Adrenal gland (tissue), 5 donors: ENCODE measurements around the gene ORC6.

Experiments used
- POLR2A ChIP-seq, 2 donors: fragments of 450-650 bp; IDR thresholded peaks; one replicate each; pipeline ENCODE4 v1.6.1; 2017; ENCODE audit warnings: antibody characterized with exemption in 2 of 2, mild to moderate bottlenecking in 2 of 2, moderate library complexity in 1 of 2
- TF ChIP-seq, protein P1 (sequence below), 6 experiments: fragments of 450-650 bp in 4 of 6; fragments of 200-600 bp in 2 of 6; sonication (generic) in 1 of 6; IDR thresholded peaks; 1 replicate in 5 of 6; 2 replicates in 1 of 6; pipeline versions ENCODE4 v1.5.1 to v1.8.0; 2016 to 2021; ENCODE audit warnings: antibody characterized with exemption in 6 of 6, mild to moderate bottlenecking in 2 of 6, moderate library complexity in 1 of 6
- donor health status: DM: no; HTN: no; CAD: no.

DNA sequence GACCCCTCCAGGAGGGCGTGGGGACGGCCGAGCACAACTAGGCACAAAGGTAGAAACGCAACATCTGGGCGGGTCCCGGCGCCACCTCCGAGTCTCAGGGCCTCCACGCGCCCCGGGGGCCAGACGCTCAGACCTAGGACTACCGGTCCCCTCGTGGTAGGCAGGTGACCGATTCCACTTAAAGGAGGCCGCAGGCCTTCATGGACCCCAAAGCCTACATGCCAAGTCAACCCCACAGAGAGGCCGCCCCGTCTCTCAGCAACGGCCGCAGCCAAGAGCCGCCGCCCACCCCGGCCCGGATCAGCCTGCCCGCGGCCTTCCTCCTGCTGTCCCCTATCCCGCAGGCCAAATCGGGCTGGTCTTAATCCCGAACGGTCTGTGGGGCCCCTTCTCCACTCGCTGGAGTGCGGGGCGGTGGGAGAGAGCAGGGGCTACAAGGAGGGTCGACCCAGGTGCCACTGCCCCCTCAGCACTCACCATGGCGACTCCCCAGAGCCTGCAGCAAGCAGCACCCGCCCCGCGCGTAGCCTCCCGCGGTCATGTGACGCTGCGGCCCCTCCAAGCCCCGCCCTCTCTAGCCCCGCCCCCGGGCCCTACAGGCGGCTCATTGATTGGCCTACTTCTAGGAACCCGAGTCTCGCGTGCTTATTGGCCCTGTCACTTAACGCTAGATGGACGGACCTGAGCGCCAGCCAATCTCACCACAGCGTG lies 650 bp upstream of the ORC6 start, which contains the start of gene VPS35:
- TF ChIP-seq POLR2A (IDR thresholded peaks at IDR 0.05): peak in 1 of 2 donors; percentile 58
- TF ChIP-seq, protein P1, sequence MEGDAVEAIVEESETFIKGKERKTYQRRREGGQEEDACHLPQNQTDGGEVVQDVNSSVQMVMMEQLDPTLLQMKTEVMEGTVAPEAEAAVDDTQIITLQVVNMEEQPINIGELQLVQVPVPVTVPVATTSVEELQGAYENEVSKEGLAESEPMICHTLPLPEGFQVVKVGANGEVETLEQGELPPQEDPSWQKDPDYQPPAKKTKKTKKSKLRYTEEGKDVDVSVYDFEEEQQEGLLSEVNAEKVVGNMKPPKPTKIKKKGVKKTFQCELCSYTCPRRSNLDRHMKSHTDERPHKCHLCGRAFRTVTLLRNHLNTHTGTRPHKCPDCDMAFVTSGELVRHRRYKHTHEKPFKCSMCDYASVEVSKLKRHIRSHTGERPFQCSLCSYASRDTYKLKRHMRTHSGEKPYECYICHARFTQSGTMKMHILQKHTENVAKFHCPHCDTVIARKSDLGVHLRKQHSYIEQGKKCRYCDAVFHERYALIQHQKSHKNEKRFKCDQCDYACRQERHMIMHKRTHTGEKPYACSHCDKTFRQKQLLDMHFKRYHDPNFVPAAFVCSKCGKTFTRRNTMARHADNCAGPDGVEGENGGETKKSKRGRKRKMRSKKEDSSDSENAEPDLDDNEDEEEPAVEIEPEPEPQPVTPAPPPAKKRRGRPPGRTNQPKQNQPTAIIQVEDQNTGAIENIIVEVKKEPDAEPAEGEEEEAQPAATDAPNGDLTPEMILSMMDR (IDR thresholded peaks at IDR 0.05): peak in 2 of 6 experiments; percentile 13 to 29
